Liver (tissue), 9 donors: ENCODE measurements around the gene ACACB. TPM values are rescaled to one million over a fixed set of nuclear protein-coding genes. Genes with fewer than 3 reads are reported as not detected.

ENCODE experiments used
- DNase-seq: peaks from one replicate; pipeline ENCODE4 v3.0.0-alpha.2; 2017; ENCODE audit warnings: low spot score
- H3K27ac ChIP-seq, 2 donors: one replicate each; pipeline ENCODE4 v1.7.0; 2013; ENCODE audit warnings: inconsistent platforms in 2 of 2, low read length in 2 of 2, control low read depth in 1 of 2, low read depth in 1 of 2, mild to moderate bottlenecking in 1 of 2
- H3K27me3 ChIP-seq, 4 donors: one replicate each; pipeline versions ENCODE4 v1.6.1 to v1.7.0; 2013; ENCODE audit warnings: low read length in 3 of 4, inconsistent platforms in 1 of 4, mild to moderate bottlenecking in 1 of 4, moderate library complexity in 1 of 4; ENCODE audit not compliant: control insufficient read depth in 4 of 4, insufficient read depth in 4 of 4
- H3K36me3 ChIP-seq, 4 donors: one replicate each; pipeline versions ENCODE4 v1.6.1 to v1.7.0; 2013; ENCODE audit warnings: low read length in 3 of 4, mild to moderate bottlenecking in 3 of 4, low read depth in 1 of 4, moderate library complexity in 1 of 4; ENCODE audit not compliant: control insufficient read depth in 4 of 4, insufficient read depth in 3 of 4
- H3K4me1 ChIP-seq, 4 donors: one replicate each; pipeline versions ENCODE4 v1.6.1 to v1.7.0; 2013; ENCODE audit warnings: low read length in 3 of 4, mild to moderate bottlenecking in 3 of 4, moderate library complexity in 1 of 4; ENCODE audit not compliant: control insufficient read depth in 4 of 4, insufficient read depth in 4 of 4
- H3K4me3 ChIP-seq, 3 donors: one replicate each; pipeline versions ENCODE4 v1.6.1 to v1.7.0; 2013; ENCODE audit warnings: low read length in 3 of 3, control low read depth in 1 of 3, low read depth in 1 of 3, mild to moderate bottlenecking in 1 of 3
- H3K9ac ChIP-seq, 2 donors: one replicate each; pipeline ENCODE4 v1.7.0; 2013; ENCODE audit warnings: low read length in 2 of 2, mild to moderate bottlenecking in 2 of 2, moderate library complexity in 2 of 2, control low read depth in 1 of 2, low read depth in 1 of 2
- H3K9me3 ChIP-seq, 4 donors: one replicate each; pipeline versions ENCODE4 v1.6.1 to v1.7.0; 2013; ENCODE audit warnings: low read length in 3 of 4; ENCODE audit not compliant: control insufficient read depth in 4 of 4
- CTCF ChIP-seq: fragments of 150-350 bp; IDR thresholded peaks from 2 replicates; pipeline ENCODE4 v1.5.1; 2017; ENCODE audit warnings: improper control_type of control experiment, low read depth, low read length; ENCODE audit not compliant: missing input control
- EGR1 ChIP-seq, 2 donors: IDR thresholded peaks; 2 replicates each; pipeline ENCODE4 v1.6.1; 2016 to 2018; ENCODE audit warnings: antibody characterized with exemption in 2 of 2, low read depth in 2 of 2
- FOXA1 ChIP-seq: IDR thresholded peaks from 2 replicates; pipeline ENCODE4 v1.6.1; 2016; ENCODE audit warnings: antibody characterized with exemption
- FOXA2 ChIP-seq: IDR thresholded peaks from 2 replicates; pipeline ENCODE4 v1.6.1; 2016; ENCODE audit warnings: antibody characterized with exemption
- GABPA ChIP-seq, 2 donors: IDR thresholded peaks in 1 of 2; conservative IDR thresholded peaks in 1 of 2; 2 replicates each; pipeline ENCODE4 v1.6.1; 2016; ENCODE audit warnings: antibody characterized with exemption in 2 of 2, mild to moderate bottlenecking in 1 of 2, moderate library complexity in 1 of 2
- HNF4A ChIP-seq, 2 donors: conservative IDR thresholded peaks; 2 replicates each; pipeline ENCODE4 v1.6.1; 2016; ENCODE audit warnings: antibody characterized with exemption in 2 of 2, mild to moderate bottlenecking in 2 of 2
- HNF4G ChIP-seq: IDR thresholded peaks from 2 replicates; pipeline ENCODE4 v1.6.1; 2016; ENCODE audit warnings: antibody characterized with exemption
- JUND ChIP-seq, 2 donors: IDR thresholded peaks; 2 replicates each; pipeline ENCODE4 v1.6.1; 2016; ENCODE audit warnings: antibody characterized with exemption in 2 of 2
- MAX ChIP-seq: IDR thresholded peaks from 2 replicates; pipeline ENCODE4 v1.6.1; 2016; ENCODE audit warnings: antibody characterized with exemption
- RAD21 ChIP-seq, 2 donors: IDR thresholded peaks; 2 replicates each; pipeline ENCODE4 v1.6.1; 2016; ENCODE audit warnings: antibody characterized with exemption in 2 of 2, mild to moderate bottlenecking in 2 of 2
- REST ChIP-seq: IDR thresholded peaks from 2 replicates; pipeline ENCODE4 v1.6.1; 2016; ENCODE audit warnings: antibody characterized with exemption, mild to moderate bottlenecking
- RXRA ChIP-seq, 2 donors: IDR thresholded peaks; 2 replicates each; pipeline ENCODE4 v1.6.1; 2017 to 2018; ENCODE audit warnings: antibody characterized with exemption in 2 of 2, mild to moderate bottlenecking in 1 of 2
- SP1 ChIP-seq: IDR thresholded peaks from 2 replicates; pipeline ENCODE4 v1.6.1; 2018; ENCODE audit warnings: antibody characterized with exemption, mild to moderate bottlenecking
- TAF1 ChIP-seq: conservative IDR thresholded peaks from 2 replicates; pipeline ENCODE4 v1.6.1; 2016; ENCODE audit warnings: antibody characterized with exemption, mild to moderate bottlenecking
- YY1 ChIP-seq: IDR thresholded peaks from 2 replicates; pipeline ENCODE4 v1.6.1; 2016; ENCODE audit warnings: antibody characterized with exemption, mild to moderate bottlenecking
- ZBTB33 ChIP-seq: IDR thresholded peaks from 2 replicates; pipeline ENCODE4 v1.6.1; 2016; ENCODE audit warnings: antibody characterized with exemption
- WGBS: extraction: QIAGEN DNeasy Blood & Tissue Kit; methylation state at CpG from one replicate; pipeline ENCODE4 v1.1.7; 2013; 5-methylcytosine and 5-hydroxymethylcytosine counted together
- polyA plus RNA-seq, 2 donors: library from polyadenylated mRNA; stranded (reverse) in 1 of 2; unstranded in 1 of 2; fragments of 200-250 nt in 1 of 2; fragments of >200 nt in 1 of 2; fragmentation: Nextera tagmentation in 1 of 2; extraction: Ambion mirVana in 1 of 2; gene quantifications; one replicate each; pipeline versions ENCODE4 v1.2.1 to v1.2.3, GENCODE V29; 2013 to 2015
- total RNA-seq, 2 donors: library from RNA; depleted of rRNA; stranded (reverse); fragments of >200 nt; gene quantifications; one replicate each; pipeline ENCODE4 v1.2.3, GENCODE V29; 2014
- donor health status: healthy.
- donor health status: healthy.
- donor health status: healthy.
- donor health status: healthy.
- donor health status: healthy.

The ACACB gene
- total and polyA plus RNA-seq, 4 donors, result 12.9 to 288 (median 52.1) TPM

GRCh38 chr12:109097435-109098182 lies 18.8 kb upstream of the ACACB start, which contains the start of gene UNG:
TSS of gene UNG (plus strand) at chr12:109097597. CDS start at chr12:109097680, 83 bp downstream.
- peak; percentile 97 for DNase-seq
- H3K27ac ChIP-seq, result peak within 1 kb of the TSS; percentile 73 to 75
- H3K27me3 ChIP-seq, result no peaks in the 10 kb centered on the region
- H3K9ac ChIP-seq, result peak within 1 kb of the TSS; percentile 63 to 83
- WGBS, result 1% methylated on average over 71 of the region's 71 CpGs
- peaks cover 5 to 34% (median 21%) of the 10 kb centered on the region in 4 donors for H3K4me1 ChIP-seq
- TF ChIP-seq TAF1 (no peak), GABPA (IDR thresholded peaks at IDR 0.05 in 1 of 2, conservative IDR thresholded peaks at IDR 0.05 in 1 of 2) (no peak), MAX (peak; percentile 60), REST (no peak), RXRA (IDR thresholded peaks at IDR 0.05) (no peak), FOXA2 (no peak), CTCF (no peak), SP1 (peak; percentile 96), YY1 (peak; percentile 87)
- H3K4me3 ChIP-seq, result peak within 1 kb of the TSS; percentile 74 to 89 (median 85)
- no peaks in the 10 kb centered on the region for H3K9me3 ChIP-seq
- H3K36me3 ChIP-seq, result peaks cover 0 to 4% (median 2%) of the 10 kb centered on the region in 4 donors

GRCh38 chr12:109098183-109098604 lies 18.2 kb upstream of the ACACB start:
- Histone ChIP-seq H3K27ac (peak overlapping the region; percentile 73 to 75), H3K36me3 (peaks cover 0 to 6% (median 3%) of the 10 kb centered on the region in 4 donors), H3K4me1 (peaks cover 5 to 28% (median 18%) of the 10 kb centered on the region in 4 donors), H3K4me3 (peak overlapping the region; percentile 74 to 89 (median 85)), H3K9me3 (no peaks in the 10 kb centered on the region), H3K9ac (peak overlapping the region; percentile 63 to 83), H3K27me3 (no peaks in the 10 kb centered on the region)
- DNase-seq, result no peak
- WGBS, result under 1% methylated on average over 32 of the region's 32 CpGs
- TF ChIP-seq FOXA1, result no peak
- no peak for TF ChIP-seq SP1
- TF ChIP-seq RAD21 (IDR thresholded peaks at IDR 0.05), result no peak
- no peak for TF ChIP-seq FOXA2
- no peak for TF ChIP-seq JUND (IDR thresholded peaks at IDR 0.05)
- TF ChIP-seq EGR1 (IDR thresholded peaks at IDR 0.05; ENCODE audit: low read depth in 2 of 2), result peak in 1 of 2 donors; percentile 50
- TF ChIP-seq HNF4A (conservative IDR thresholded peaks at IDR 0.05), result no peak
- TF ChIP-seq CTCF, result no peak
- TF ChIP-seq HNF4G, result no peak
- peak; percentile 66 for TF ChIP-seq YY1
- TF ChIP-seq REST, result no peak
- TF ChIP-seq ZBTB33, result no peak
- no peak for TF ChIP-seq MAX
